ENCODE data around the gene C6orf163.
"Not testable (repeated sequence)": the region's sequence is repeated elsewhere in the genome, so short reads cannot be mapped to it uniquely, and the experiment has no call there.

Gene C6orf163

GRCh38 chr6:87344731-87345130 is at the start of gene C6orf163:
TSS of gene C6orf163 (plus strand) at chr6:87344813. CDS start at chr6:87345100, 287 bp downstream.
- FAIRE-seq: no peak

GRCh38 chr6:87297119-87297518 is 47.5 kb upstream of the C6orf163 start:
- FAIRE-seq: no peak

- not testable (repeated sequence) for FAIRE-seq
Observed at GRCh38 chr6:87301277-87301676, 43.3 kb upstream of the C6orf163 start.

DNA sequence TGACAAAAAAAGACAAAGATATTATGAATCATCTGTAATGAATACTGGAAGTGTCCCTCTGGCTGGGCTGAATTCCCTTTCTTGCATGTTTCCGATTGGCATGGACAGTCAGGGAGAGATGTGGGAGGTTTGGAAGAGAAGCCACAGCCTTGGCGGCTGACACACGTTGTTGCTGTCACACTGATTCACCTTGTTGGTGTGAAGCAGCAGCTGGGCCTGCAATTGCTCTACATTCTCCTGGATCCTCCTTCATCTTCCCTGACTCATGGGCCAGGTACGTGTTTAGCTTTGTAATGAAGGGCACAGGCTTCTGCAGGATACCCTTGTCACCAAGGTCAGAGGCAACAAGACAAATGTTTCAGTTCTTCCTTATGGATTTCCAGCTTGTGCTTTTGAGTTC is 35.6 kb upstream of the C6orf163 start:
- no peak for FAIRE-seq

- FAIRE-seq: no peak
Observed at GRCh38 chr6:87312860-87313259, 31.8 kb upstream of the C6orf163 start.

DNA sequence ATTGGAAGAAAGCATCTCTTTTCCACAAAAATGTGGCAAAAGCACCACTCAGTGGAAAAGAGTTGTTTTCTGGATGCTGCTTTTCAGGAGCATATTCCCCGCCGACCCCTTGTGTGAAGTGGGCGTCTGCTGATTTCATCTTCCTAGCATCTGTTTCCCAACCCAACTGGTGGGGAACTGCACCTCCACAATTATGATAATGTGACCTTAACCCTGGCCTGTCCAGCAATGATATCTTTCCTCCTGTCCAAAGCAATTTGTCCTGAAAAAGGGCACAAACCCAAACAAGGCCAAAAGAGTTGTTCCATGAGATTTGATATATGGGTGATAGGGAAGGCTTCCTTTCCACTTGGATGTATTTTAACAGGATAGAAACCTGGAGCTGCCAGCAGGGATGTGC is 29.5 kb upstream of the C6orf163 start:
- no peak for FAIRE-seq

GRCh38 chr6:87319271-87319987 is 25.2 kb upstream of the C6orf163 start:
- FAIRE-seq: no peak

- FAIRE-seq: no peak
Observed at GRCh38 chr6:87322304-87323212, 22.1 kb upstream of the C6orf163 start, which contains the start of gene SMIM8. TSS of gene SMIM8 (plus strand) at chr6:87322588. CDS start at chr6:87337032, 14,444 bp downstream.

DNA sequence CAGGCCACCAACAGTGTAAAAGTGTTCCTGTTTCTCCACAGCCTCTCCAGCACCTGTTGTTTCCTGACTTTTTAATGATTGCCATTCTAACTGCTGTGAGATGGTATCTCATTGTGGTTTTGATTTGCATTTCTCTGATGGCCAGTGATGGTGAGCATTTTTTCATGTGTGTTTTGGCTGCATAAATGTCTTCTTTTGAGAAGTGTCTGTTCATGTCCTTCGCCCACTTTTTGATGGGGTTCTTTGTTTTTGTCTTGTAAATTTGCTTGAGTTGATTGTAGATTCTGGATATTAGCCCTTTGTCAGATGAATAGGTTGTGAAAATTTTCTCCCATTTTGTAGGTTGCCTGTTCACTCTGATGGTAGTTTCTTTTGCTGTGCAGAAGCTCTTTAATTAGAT is 20.7 kb upstream of the C6orf163 start:
- FAIRE-seq: not testable (repeated sequence)

GRCh38 chr6:87330961-87331360 is 13.7 kb upstream of the C6orf163 start:
- FAIRE-seq: no peak

GRCh38 chr6:87333033-87333432 is 11.6 kb upstream of the C6orf163 start:
- no peak for FAIRE-seq

DNA sequence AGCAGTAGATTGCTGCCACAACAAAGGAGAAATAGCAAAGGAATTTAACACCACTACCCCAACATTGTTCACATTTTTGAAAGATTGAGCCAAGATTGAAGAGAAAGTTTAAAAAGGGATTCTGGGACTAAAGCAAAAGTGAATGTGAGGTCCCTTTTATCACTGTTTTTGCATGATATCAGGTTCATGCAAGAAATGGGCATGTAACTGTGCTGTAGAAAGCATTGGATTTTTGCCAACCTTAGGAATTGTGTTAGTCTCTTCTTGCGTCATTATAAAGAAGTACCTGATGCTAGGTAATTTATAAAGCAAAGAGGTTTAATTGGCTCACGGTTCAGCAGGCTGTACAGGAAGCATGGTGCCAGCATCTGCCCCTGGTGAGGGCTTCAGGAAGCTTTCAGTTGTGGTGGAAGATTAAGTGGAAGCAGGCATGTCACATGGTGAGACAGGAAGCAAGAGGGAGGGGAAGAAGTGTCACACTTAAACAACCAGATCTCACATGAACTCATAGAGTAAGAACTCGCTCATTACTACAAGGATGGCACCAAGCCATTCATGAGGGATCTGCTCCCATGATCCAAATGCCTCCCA is 10.9 kb upstream of the C6orf163 start:
- FAIRE-seq: no peak

DNA sequence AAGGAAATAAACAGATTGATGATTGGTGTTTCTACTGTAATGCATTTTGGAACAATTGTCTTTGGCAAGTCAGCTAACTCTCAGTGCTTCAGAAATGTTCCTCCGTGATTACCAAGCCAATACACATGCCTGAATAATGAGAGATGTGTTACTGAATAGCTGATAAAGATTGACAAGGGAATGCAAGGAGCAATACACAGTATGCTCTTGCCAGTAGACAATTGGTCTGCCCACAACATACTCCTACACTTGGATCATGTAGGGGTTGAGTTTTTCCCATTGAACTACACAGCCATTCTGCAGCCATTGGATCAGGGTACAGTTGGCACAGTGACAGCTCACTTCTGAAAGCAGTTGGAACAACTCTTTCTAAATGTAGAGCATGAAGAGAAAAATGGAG is 9.9 kb upstream of the C6orf163 start:
- no peak for FAIRE-seq

DNA sequence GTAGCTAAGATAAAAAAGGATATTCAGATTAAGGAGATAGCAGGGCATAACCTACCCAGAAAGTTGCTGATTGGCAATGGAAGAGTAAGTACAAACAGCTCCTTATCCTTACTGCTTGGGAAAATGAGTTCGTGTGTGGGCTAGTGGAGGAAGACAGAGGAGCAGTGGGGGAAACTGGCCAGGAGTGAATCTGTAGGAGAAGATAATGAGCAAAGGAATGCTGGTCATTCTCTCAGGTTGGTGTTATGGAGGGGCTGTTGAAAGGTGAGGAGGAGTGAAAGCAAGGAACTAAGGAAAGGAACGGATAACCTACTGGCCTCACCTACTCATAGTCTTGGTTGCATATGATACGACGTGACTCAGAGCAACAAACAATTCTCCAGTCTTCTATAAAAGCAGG is 8.2 kb upstream of the C6orf163 start:
- no peak for FAIRE-seq

DNA sequence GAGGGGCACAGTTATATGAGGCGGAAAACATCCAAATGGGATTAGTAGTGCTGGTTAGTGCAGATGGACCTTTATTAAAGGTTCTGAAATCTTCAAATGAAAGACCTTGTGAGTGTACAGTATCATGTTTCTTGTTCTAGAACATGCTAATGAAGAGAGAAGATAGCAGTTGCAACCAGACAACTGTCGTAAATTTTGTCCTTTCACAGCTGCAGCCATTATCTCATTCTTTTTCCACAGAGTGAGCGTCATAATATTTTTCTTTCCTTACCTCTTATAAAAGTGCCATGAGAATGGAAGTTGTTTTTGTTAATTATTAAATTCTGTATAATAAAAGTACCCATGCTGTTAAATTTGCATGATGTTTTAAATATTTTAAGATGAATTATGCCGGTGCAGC is 4.4 kb upstream of the C6orf163 start:
- no peak for FAIRE-seq

DNA sequence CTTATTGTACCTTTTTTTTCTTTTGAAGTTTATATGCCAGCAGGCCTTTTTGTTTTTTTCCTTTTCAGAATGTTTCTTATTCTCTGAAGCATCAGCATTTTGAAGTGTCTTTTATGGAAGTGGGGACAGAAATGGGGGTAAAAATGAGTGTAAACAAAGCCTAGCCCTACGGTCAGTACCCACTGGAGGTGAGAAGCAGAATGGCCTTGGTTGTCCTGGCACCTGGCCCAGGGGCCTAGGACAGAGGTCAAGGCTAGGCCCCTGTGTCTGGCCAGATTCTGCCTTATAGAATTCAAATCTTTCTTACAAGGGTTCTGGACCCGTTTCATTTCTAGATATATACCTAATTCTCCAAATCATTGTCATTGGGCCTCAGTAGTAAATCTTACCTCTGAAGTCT is 3.5 kb upstream of the C6orf163 start:
- no peak for FAIRE-seq

GRCh38 chr6:87341899-87342298 is 2.7 kb upstream of the C6orf163 start:
- FAIRE-seq: no peak

GRCh38 chr6:87342829-87343228 is 1.8 kb upstream of the C6orf163 start:
- no peak for FAIRE-seq

GRCh38 chr6:87346700-87347099 is 2.1 kb downstream of the C6orf163 start:
- no peak for FAIRE-seq

DNA sequence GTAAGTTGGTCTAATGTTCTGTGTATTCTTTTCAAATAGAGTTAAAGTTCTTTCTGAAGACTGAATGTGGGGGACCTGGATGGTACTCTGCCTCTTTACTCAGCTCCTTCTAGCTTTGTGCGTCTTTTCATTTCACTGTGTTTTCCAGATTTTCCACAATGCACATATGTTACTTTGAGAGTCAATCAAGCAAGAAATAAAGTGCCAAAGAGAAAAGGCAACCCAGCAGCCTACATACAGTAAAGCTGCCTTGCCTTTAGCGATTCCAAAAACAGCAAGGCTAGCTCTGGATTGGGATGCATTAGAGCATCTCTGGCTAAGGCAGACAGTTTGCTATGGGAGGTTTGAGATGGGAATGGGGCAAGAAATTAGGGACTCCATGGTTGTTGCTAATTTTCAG is 5.3 kb downstream of the C6orf163 start:
- no peak for FAIRE-seq

DNA sequence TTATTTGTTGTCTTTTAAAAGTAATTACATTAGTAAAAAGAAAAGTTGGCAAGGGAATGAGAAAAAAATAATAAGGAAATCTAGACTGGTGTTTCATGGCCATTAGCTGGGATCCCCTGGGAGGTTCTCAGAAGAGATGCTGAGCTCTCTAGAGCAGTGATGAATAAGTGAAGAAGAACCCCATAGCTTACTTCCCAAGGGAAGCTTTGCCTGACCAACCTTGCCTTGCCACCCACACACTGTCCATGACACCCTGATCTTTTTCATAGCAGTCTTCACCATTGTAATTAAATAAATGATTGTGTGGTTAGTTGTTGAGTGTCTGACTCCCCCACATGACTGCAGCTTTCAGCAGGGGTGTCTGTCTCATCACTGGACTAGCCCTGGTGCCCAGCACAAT is 5.9 kb downstream of the C6orf163 start:
- no peak for FAIRE-seq

- FAIRE-seq: no peak
Observed at GRCh38 chr6:87351583-87351982, 7.0 kb downstream of the C6orf163 start.

DNA sequence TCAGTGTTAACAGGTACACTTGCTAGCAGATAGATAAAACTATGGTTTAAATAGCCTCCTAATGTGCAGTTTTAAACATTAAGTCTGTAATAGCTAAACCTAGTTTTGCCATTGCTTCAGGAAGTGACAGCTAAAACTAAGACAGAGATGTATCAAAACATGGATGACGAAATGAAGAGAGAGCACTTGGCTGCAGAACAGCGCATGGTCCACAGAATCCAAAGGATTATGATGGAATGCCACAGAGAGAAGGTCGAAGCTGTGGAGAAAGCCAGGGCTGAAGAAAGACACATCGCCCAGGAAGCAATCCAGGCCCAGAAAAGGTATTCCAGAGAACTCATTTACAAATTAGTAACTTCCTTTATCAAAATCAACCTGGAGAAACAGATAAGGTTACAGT is 11.6 kb downstream of the C6orf163 start:
- no peak for FAIRE-seq

Data from colon (tissue), 2 donors.